Measurements from ENCODE around the gene PRKCE. TPM values are rescaled to one million over a fixed set of nuclear protein-coding genes. Genes with fewer than 3 reads are reported as not detected.

The PRKCE gene
- total and polyA plus RNA-seq, 2 donors (not counting 1 experiment from before 2014, with no cell fraction given) = 23.6 to 271 TPM

GRCh38 chr2:46072101-46072820, 420.8 kb downstream of the PRKCE start:
- H3K4me1 ChIP-seq (ENCODE audit: control insufficient read depth in 2 of 2, insufficient read depth in 2 of 2, low read length in 2 of 2) = no peaks in the 10 kb centered on the region
- Mint-ChIP-seq H3K27ac (no peak overlapping the region), H3K4me1 (no peaks in the 10 kb centered on the region), H3K27me3 (no peaks in the 10 kb centered on the region), H3K4me3 (no peak overlapping the region), H3K9me3 (ENCODE audit: insufficient read depth) (no peaks in the 10 kb centered on the region)
- 100% methylated on average over 4 of the region's 8 CpGs for WGBS (ENCODE audit: insufficient coverage)
- no peaks in the 10 kb centered on the region for H4K20me1 ChIP-seq (ENCODE audit: control insufficient read depth, insufficient read depth, low read length, poor library complexity, severe bottlenecking)
- H3K27ac ChIP-seq (ENCODE audit: low read length in 2 of 2) = no peak overlapping the region
- H3K9ac ChIP-seq (ENCODE audit: low read length) = no peak overlapping the region
- DNase-seq = no peak
- ChIA-PET POLR2A (no interaction called here), CTCF (no interaction called here)
- TF ChIP-seq, protein P1, sequence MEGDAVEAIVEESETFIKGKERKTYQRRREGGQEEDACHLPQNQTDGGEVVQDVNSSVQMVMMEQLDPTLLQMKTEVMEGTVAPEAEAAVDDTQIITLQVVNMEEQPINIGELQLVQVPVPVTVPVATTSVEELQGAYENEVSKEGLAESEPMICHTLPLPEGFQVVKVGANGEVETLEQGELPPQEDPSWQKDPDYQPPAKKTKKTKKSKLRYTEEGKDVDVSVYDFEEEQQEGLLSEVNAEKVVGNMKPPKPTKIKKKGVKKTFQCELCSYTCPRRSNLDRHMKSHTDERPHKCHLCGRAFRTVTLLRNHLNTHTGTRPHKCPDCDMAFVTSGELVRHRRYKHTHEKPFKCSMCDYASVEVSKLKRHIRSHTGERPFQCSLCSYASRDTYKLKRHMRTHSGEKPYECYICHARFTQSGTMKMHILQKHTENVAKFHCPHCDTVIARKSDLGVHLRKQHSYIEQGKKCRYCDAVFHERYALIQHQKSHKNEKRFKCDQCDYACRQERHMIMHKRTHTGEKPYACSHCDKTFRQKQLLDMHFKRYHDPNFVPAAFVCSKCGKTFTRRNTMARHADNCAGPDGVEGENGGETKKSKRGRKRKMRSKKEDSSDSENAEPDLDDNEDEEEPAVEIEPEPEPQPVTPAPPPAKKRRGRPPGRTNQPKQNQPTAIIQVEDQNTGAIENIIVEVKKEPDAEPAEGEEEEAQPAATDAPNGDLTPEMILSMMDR (IDR thresholded peaks at IDR 0.05) = no peak
- TF ChIP-seq EZH2 (IDR thresholded peaks at IDR 0.05; ENCODE audit: borderline replicate concordance, insufficient read depth, low read depth, low read length, poor library complexity, severe bottlenecking) = no peak
- H3K79me2 ChIP-seq (ENCODE audit: control insufficient read depth, insufficient read depth, low read length) = no peaks in the 10 kb centered on the region
- H2AFZ ChIP-seq (ENCODE audit: insufficient read depth, low read depth, low read length, poor library complexity, severe bottlenecking) = no peak overlapping the region
- no peak overlapping the region for H3K4me3 ChIP-seq (ENCODE audit: control extremely low read depth in 1 of 5, extremely low read depth in 1 of 5, insufficient read depth in 1 of 5, low read depth in 2 of 5, low read length in 4 of 5)
- H3K9me3 ChIP-seq (ENCODE audit: control extremely low read depth in 1 of 3, control insufficient read depth in 2 of 3, insufficient read depth in 1 of 3, low read length in 2 of 3) = no peaks in the 10 kb centered on the region
- intact Hi-C loops (cut with micrococcal nuclease) = no loop called here
- H3K36me3 ChIP-seq (replicated peaks in 1 of 2; ENCODE audit: control extremely low read depth in 1 of 2, control insufficient read depth in 1 of 2, extremely low read depth in 1 of 2, insufficient read depth in 2 of 2, low read length in 1 of 2) = peaks cover 6 to 13% of the 10 kb centered on the region in 2 experiments
- no peak for ATAC-seq (ENCODE audit: low read depth)
- H3K27me3 ChIP-seq (replicated peaks in 1 of 4; ENCODE audit: control extremely low read depth in 1 of 4, control insufficient read depth in 3 of 4, insufficient read depth in 4 of 4, low read length in 3 of 4) = no peaks in the 10 kb centered on the region
- H3K4me2 ChIP-seq (replicated peaks; ENCODE audit: low read depth, low read length, poor library complexity, severe bottlenecking) = no peak overlapping the region

- H3K4me1 Mint-ChIP-seq = no peaks in the 10 kb centered on the region
- Histone ChIP-seq H3K36me3 (replicated peaks in 1 of 2; ENCODE audit: control extremely low read depth in 1 of 2, control insufficient read depth in 1 of 2, extremely low read depth in 1 of 2, insufficient read depth in 2 of 2, low read length in 1 of 2) (peaks cover 6 to 9% of the 10 kb centered on the region in 2 experiments), H3K4me2 (replicated peaks; ENCODE audit: low read depth, low read length, poor library complexity, severe bottlenecking) (no peak overlapping the region), H3K79me2 (ENCODE audit: control insufficient read depth, insufficient read depth, low read length) (no peaks in the 10 kb centered on the region), H3K9ac (ENCODE audit: low read length) (no peak overlapping the region), H3K27ac (ENCODE audit: low read length in 2 of 2) (no peak overlapping the region), H2AFZ (ENCODE audit: insufficient read depth, low read depth, low read length, poor library complexity, severe bottlenecking) (no peak overlapping the region), H3K27me3 (replicated peaks in 1 of 4; ENCODE audit: control extremely low read depth in 1 of 4, control insufficient read depth in 3 of 4, insufficient read depth in 4 of 4, low read length in 3 of 4) (no peaks in the 10 kb centered on the region), H3K4me3 (ENCODE audit: control extremely low read depth in 1 of 5, extremely low read depth in 1 of 5, insufficient read depth in 1 of 5, low read depth in 2 of 5, low read length in 4 of 5) (no peak overlapping the region), H3K9me3 (ENCODE audit: control extremely low read depth in 1 of 3, control insufficient read depth in 2 of 3, insufficient read depth in 1 of 3, low read length in 2 of 3) (no peaks in the 10 kb centered on the region), H4K20me1 (ENCODE audit: control insufficient read depth, insufficient read depth, low read length, poor library complexity, severe bottlenecking) (no peaks in the 10 kb centered on the region), H3K4me1 (ENCODE audit: control insufficient read depth in 2 of 2, insufficient read depth in 2 of 2, low read length in 2 of 2) (no peaks in the 10 kb centered on the region)
- H3K27me3 Mint-ChIP-seq = no peaks in the 10 kb centered on the region
- ATAC-seq (ENCODE audit: low read depth) (no peak), DNase-seq (no peak)
- ChIA-PET POLR2A (no interaction called here), CTCF (interaction anchor here (1.1 kb wide), 1 partner anchor 9 kb away, joined by 3 read pairs; no protein-coding TSS in a partner anchor)
- no peaks in the 10 kb centered on the region for H3K9me3 Mint-ChIP-seq (ENCODE audit: insufficient read depth)
- intact Hi-C loops (cut with micrococcal nuclease) = no loop called here
- TF ChIP-seq EZH2 (IDR thresholded peaks at IDR 0.05; ENCODE audit: borderline replicate concordance, insufficient read depth, low read depth, low read length, poor library complexity, severe bottlenecking) = no peak
- TF ChIP-seq, protein P1 (IDR thresholded peaks at IDR 0.05) = no peak
- 82% methylated on average over 6 of the region's 9 CpGs for WGBS (ENCODE audit: insufficient coverage)
- H3K4me3 Mint-ChIP-seq = no peak overlapping the region
- no peak overlapping the region for H3K27ac Mint-ChIP-seq
Measured at GRCh38 chr2:46073540-46074046, 422.1 kb downstream of the PRKCE start.
